ENCODE measurements around the gene ZFR2.

ZFR2 gene

DNA sequence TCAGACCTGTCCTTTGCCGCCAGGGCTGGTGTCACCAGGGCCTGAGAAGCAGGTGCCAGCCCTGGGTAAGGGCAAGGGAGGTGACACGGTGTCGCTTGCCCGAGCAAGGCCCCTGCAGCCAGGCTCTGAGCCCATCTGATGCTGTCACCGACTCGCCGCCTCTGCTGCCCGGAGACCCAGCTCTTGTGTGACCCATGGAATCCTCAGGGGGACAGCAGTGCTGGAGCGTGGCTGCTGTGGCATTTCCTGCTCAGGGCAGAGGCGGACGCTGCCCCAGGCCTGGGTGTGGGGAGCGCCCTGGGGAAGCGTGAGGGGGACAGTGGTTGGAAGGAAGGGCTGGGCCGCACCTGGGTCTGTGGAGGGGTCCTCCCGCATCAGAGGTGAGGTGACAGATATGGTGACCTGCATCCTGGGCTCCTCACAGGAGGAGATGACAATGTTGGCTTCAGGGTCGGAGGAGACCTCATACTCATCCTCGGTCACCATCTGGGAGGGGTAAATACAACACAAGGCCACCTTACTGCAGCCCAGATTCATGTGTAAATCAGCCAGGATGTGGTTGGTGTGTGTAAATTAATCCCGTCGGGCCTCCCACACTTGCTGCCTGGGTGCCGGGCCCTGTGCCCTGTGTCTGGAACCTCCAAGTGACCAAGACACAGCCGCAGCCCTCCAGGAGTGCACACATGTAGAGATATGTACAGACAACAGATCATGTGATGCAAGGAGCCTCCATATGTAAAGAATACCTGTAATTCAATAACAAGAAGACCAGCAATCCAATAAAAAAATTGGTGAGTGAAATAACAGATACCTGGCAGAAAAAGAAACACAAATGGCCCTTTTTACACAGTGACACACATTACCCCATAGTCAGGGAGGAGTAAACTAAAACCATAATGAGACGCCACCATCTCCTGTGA, 55.1 kb downstream of the ZFR2 start:
- DNase-seq = peak in 1 of 5 donors; percentile 32

DNA sequence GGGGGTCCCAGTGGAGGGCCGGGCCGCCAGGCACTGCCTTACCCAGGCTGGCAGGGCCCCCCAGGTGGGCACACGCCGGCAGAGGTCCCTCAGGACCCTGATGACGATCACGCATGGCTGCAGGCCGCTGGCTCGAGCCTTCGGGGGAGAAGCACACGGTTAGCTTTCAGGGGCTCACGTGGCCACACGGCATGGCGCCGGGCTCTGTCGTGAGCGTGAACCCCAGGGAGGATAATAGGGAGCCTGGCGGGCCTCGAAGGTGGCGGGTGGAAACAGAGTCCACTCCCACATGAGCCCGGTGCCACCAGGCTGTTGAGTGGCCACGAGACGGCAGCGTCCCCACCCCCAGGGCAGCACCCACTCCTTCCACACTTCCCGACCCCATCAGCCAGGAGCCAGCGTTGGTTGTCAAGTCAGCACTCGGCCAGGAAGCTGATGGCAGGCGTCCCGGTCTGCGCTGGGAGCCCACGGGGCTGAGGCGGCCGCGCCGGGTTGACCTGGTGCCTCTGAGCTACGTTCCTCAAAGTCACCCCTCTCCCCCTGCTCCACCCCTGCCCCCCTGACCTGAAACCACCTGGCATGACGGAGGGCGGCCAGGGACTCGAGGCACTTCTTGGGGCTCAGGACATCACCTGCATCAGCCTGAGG, 58.0 kb downstream of the ZFR2 start:
- DNase-seq = no peak

DNA sequence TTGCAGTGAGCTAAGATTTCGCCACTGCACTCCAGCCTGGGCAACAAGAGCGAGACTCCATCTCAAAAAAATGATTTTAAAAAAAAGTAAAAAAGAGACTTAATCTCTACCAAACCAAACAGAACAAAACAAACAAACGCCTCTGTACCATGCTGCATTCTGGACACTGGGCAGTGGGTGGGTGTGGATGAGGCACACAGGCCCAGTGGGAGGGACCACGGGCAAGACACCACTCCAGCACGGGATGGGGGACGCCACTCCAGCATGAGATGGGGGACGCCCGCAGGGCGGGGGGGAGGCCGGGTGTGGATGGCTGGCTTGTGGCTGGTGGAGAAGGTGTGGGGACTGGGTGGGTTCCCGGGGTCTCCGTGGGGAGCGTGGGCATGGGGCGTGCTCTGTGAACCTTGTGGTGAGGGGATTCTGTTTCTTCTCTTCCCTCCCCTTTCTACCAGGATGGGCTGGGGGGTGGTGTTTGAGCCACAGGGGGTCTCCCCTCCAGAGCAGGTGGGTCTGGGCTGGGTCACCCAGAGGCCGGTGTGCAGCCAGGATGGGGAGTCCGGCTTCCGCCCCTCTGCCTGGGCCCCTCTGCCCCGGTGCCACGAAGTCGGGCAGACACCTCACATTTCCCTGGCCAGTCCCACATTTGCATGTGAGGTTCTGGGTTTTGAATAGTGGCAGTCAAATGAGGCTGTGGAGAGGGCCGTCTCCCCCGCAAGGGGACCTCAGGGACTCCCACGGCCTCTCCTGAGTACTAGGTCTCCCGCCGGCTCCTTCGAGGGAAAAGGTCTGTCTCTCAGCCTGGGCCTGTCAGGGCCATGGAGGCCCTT, 58.7 kb downstream of the ZFR2 start:
- no peak for DNase-seq

DNA sequence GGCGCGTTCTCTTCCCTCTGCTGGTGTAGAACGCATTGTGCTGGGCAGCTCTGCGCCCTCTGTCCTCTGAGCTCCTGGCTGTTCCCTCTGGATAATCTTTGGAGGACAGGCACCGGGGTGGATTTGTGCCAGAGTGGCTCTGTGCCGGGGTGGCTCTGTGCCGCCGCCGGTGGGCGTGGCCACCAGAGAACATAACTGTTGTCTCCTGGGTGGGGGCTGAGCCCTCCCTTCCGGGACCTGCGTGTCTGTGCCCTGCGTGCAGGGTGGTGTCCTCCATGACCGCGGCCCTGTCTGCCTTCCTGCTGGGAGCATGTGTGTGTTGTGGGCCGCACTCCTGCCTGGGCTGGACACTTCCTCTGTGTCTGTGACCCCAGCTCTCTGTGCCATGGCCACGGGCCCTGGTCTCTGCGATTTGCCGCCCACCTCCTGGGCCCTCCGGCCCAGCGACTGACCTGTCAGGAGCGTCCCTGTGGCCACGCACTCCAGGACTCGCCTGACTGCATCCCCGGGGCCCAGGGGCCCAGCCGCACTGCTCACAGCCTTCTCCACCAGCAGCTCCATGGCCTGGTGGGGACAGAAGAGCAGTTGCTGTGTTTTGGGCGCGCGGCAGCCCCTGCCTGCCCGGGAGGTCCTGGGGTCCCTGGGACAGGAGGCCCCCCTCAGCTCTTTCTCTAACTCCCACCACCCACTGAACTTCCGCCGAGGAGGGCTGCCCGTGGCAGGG, 60.3 kb downstream of the ZFR2 start:
- DNase-seq = no peak

DNA sequence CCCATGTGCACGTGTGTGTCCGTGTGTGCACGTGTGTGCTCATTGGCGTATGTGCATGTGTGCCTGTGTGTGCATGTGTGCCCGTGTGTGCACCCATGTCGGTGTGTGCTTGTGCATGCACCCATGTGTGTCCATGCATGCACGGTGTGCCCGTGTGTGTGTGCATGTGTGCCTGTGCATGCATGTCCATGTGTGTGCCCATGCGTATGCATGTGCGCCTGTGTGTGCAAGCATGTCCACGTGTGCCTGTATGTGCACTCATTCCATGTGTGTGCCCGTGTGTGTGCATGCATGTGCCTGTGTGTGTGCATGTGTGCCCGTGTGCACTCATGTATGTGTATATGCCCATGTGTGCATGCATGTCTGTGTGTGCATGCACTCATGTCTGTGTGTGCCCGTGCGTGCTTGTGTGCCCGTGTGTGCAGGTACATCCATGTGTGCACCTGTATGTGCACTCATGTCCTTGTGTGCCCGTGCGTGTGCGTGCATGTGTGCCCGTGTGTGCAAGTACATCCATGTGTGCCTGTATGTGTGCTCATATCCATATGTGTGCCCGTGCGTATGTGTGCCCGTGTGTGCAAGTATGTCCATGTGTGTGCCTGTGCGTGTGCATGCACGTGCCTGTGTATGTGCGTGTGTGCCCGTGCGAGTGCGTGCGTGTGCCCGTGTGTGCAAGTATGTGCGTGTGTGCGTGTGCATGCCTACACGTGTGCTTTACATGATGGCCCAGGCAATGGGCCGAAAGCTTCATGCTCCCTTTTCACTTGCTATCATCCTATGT, 61.1 kb downstream of the ZFR2 start:
- no peak for DNase-seq

DNA sequence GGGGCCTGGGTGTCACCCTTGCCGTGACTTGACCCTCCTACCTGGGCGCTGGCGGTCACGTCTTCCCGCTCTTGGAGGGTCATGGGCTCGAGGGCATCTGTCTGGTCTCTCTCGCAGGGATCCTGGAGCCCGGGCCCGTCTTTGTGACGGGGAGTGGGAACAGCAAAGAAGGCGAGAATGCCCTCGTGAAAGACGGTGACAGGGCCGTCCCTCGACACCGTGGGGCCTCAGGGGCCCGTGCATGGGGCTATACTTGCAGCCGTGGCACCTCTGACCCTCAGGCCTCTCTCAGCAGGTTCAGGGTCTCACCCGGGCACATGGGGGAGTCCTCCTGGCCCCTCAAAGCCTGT, 61.7 kb downstream of the ZFR2 start:
- no peak for DNase-seq

DNA sequence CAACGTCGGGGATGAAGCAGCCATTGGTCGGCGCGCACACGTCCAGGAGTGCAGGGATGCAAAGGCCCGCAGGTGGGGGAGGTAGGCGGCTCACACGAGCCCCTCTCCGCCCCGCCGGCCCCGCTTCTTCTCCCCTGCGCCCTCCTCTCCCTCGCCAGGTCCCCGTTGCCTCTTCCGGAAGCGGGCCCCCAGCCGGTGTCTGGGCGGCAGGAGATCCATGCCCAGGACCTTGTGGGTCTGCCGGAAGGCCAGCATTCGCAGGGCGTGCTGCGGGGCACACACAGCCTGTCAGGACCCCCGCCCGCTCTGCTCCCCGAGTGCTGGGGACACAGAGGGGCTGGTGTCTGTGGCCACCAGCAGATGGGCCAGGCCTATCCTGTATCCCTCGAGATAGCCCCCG, 63.0 kb downstream of the ZFR2 start:
- DNase-seq = no peak

DNA sequence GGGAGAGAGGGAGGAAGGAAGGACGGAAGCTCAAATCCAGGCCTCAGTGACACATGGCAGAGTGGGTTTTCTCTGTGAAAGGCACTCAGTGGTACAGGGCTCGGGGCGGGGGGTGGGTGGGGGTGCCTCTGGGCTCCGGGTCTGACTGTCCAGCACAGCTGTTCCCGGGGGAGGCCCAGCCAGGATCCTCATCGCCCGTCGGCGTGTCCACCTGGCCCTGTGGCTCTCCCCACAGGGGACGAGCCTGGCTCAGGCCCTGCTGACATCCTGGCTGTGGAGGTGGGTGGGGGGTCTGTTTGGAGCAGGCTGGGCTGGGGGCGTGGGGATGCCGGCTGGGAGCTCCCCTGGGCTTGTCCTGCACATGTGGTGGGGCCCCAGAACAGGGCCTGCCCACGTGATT, 64.4 kb downstream of the ZFR2 start:
- DNase-seq = no peak

DNA sequence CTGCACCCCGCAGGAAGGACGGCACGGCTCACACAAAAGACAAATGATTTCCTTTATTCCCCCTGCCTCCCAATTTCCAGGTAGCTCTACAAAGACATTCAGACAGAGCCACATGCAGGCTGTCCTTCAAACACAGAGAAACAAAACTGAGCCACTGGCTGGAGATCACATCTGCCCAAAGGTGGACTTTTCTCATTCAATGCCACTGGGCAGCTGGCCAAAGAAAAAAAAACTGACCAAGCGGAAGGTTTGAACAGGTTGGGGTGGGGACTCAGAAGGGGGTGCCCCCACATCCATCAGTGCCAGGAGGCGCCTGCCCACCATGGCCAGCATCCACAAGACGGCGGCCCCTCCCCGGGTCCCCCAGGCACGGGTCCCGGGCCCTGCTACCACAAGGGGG, 64.9 kb downstream of the ZFR2 start:
- no peak for DNase-seq

DNA sequence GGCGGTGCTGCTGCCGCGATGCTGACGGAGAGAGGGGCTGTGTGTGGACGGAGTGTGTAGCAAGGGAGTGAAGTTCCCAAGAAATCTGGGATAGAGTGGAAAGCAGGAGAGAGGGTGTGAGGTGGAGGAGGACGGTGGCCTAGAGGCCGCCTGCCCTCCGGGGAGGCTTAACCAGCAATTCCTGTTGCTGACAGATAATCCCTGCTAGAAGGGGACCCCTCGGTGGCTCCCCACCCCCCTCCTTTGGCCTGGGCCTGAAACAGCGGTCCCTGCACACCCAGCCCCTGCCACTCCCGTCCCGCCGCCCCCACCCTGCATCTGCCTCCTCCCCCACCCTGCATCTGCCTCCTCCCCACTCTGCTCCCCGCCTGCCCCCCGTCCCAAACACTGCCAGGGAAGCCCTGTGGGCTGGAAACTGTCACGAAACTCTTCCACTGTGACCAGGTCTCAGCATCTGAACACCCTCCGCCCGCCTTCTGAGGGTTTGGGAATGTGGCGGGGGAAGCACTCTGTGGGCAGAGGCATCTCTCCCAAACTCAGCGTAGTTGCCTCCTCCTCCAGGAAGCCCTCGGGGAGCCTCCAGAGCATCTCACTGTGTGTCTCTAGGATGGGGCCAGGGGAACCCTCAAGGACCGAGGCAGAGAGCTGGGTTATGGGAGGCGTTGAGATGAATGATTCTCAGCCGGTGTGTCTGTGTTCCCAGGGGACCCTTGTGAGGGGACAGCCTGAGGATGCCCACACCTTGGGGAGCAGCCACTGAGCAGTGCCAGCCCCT, 65.5 kb downstream of the ZFR2 start:
- DNase-seq = no peak

DNA sequence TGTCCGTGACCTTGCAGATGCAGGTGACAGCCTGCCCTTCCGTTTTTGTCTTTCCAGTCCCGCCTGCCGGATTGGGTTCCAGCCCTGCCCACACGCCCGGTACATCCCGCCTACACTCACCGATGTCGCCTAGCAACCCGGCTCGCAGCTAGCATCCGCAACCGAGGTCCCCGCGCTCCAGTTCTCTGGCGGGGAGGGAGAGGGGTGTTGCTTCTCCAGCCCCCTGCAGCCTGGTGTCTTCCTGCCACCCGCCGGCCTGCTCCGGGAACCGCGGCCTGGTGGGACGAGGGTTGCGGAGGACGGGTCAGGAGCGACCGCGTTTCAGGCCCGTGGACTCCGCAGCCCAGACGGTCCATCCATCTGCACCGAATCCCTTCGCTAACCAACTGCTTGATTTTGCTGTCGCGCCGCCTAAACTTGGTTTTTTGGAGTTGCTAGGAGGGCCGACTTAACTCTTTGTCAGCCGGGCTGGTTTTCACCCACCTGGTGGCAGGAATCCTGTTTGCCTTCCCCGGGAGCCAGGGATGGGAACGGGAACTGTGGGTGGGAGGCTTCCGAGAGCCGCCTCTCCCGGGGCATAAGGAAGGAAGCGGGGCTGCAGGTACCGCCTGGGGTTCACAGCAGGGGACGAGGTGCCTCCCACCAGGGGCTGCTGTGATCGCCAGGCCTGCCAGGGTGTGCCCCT, 67.3 kb downstream of the ZFR2 start:
- DNase-seq = peak in 4 of 5 donors; percentile 30 to 55 (median 46)

DNA sequence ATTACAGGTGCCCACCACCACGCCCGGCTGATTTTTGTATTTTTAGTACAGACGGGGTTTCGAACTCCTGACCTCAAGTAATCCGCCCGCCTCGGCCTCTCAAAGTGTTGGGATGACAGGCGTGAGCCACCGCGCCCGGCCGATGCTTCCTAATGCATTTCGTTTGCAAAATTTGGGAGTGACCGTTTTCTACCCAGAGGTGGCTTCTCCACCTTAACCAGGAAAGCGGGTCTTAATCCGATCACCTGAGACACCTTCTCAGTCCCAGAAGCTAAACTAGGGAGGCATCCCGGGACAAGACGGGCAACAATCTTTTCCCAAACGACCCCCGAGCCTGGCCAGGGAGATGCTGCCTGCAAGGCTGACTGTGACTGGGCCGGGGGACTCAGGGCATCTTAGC, 67.8 kb downstream of the ZFR2 start:
- DNase-seq = no peak

DNA sequence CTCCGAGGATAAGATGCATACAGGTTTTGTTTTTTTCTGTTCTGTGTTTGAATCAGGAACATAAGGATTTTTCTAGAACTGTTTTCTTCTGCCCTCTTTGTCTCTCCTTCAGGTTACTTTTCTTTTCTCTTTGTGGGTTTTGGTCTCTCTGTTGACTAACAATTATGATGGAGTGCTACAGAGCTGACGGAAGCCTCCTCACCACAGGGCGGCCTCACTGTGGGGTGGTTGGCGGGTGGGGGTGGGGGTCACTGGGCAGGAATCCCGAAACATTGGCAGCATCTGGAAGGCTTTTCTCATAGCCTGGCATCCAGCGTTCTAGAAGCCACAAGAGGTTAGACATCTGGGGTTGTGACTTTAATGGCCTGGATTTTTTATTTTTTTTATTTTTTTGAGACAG, 70.7 kb downstream of the ZFR2 start:
- DNase-seq = peak in 1 of 5 donors; percentile 58

DNA sequence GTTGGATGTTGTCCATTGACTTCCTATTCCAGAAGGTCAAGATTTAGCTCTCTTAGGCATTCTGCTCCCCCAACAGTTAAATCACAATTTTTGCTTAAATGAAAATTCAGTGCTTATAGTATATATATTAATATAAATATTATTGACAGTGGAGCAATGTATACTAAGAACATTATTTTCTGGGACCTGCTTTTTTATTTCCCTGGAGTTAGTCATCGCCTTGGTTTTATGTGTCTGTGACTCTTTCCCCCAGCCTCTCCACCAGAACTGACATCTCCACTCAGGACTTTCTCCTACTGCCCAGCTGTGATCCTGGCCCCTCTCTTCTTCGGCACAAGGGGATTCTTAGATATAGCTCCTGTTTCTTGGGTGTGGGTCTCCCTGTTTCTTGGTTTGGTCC, 72.5 kb downstream of the ZFR2 start:
- no peak for DNase-seq

DNA sequence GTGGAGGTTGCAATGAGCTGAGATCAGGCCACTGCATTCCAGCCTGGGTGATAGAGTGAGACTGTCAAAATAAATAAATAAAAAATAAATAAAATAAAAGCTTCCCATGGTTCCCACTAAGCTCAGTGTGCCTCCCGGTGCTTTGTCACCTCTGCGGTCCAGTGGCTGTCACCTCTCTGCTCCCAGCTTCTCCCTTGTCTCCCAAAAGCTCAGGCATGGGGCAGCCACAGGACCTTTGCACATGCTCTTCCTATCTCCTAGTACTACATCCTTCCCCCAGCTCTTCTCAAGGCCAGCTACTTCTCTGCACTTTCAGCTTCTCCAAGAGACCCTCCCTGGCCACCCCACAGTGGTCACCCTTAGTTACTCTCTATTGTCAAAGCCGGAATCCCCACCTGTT, 75.0 kb downstream of the ZFR2 start:
- no peak for DNase-seq

DNA sequence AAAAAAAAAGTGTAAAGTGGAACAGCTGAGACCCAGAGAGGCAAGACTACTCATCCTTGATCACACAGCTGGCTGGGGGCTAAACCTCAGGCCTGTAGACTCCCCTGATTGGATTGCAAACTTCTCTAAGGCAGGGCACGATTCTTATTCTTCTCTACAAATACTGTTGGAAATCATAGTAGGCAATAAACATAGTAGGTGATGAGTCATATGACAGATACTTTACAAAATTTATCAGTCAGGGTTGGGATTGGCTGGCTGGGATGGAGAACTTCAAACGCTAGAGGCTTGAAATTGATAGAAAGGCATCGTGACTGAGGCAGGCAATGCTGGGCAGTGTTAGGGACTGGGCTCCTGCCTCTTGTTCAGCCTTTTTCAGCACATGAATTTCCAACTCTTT, 76.7 kb downstream of the ZFR2 start:
- DNase-seq = no peak

DNA sequence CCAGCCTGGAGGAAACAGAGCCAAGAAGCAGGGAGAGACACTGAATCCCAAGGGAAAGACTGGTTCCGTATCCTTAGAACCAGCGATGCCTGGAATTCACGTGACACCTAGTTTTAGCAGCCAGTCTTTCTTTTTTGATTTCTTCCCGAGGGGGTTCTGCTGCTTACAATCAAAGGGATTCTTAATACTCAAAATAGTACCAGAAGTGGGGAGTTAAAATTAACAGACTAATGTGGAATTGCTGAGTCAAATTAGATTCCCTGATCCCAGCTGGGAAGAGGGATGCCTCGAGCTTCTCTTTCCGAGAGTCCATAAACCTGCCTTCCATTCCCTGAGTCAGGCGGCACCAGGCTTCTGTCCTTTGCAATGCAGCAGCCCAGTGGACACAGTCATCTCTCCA, 77.9 kb downstream of the ZFR2 start:
- DNase-seq = no peak

DNA sequence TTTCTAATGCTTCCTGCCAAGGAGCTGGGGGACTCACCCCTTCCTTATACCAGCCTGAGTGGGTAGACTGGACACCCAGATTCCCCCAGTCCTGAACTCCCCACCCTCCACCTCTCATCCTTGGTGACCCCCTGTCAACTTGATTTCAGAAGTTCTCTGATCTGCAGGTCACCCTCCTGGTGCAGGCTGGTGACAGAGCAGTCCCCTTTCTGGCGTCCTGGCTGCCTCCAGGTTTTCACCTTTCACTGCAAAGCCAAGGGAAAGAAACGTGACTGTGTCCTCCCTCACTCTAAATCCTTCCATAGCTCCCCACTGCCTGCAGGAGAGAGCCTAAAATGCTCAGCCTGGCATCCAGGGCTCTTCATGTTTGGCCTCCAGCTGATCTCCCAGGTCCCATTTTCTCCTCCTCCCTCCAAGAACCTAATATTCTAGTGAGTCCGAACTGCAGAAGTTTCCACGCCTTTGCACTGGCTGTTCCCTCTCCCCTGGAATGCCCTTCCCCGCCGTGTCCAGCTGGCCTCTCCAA, 78.6 kb downstream of the ZFR2 start:
- no peak for DNase-seq

DNA sequence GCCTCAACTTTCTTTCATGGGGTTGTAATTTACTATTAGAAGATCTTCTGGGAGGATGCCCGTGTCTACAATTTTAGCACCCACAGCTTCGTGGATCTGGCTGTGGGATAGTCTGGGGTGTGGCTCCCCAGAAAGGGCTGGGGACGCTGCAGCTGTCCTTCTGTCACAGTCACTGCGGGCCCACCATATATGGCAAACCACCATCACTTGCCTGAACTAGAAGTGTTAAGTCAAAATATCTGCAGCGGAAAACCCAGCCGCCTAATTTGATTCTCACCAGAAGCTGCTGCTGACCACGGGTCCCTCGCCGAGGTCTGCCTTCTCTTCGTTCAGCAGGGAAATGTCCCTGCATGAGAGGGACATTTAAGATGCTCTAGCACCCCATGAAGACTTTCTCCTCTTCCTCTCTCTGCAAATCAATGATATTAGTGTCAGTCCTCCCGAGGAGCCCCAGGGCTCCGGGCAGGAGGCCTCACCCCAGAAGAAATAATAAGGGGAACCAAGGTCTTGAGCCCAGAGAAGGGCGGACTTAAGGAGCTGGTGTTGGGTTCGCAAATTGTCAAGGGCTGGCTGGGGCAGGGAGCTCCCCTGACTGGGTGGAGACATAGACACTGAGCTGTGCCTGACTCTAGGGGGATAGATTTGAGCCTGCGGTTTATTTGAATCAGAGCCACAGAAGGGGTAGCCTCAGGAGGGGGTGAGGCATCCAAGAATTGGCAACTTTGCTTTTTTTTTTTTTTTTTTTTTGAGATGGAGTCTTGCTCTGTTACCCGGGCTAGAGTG, 79.7 kb downstream of the ZFR2 start:
- no peak for DNase-seq
